ENCODE results near the gene DDX6.

- TF ChIP-seq POLR2A (IDR thresholded peaks at IDR 0.05; ENCODE audit: low read length) (no peak), GATA1 (IDR thresholded peaks at IDR 0.05; ENCODE audit: low read depth, low read length) (no peak)
These were observed 85.7 kb downstream of the DDX6 start for GRCh38 chr11:118705111-118705741.

Data from erythroblast (primary cell).